Daoy (cell line): ENCODE results near the gene TIE1. TPM values are rescaled to one million over a fixed set of nuclear protein-coding genes. Genes with fewer than 3 reads are reported as not detected.
"Not testable (repeated sequence)": the region's sequence is repeated elsewhere in the genome, so short reads cannot be mapped to it uniquely, and the experiment has no call there.

Experiments
- DNase-seq: peaks from one replicate; pipeline ENCODE4 v3.0.0-alpha.2; 2015; ENCODE audit warnings: low read depth
- total RNA-seq: library from RNA; depleted of rRNA; stranded (reverse); fragments of >200 nt; shearing (Covaris generic); gene quantifications from 2 replicates; pipeline ENCODE4 v1.2.3, GENCODE V29; 2014; rRNA removed

Gene TIE1
- total RNA-seq, 1 experiment from 2014 or later = 50.3 TPM

- no peak for DNase-seq
These were observed 58.9 kb downstream of the TIE1 start for GRCh38 chr1:43359696-43360095.

GRCh38 chr1:43360616-43361015 lies 59.8 kb downstream of the TIE1 start:
- DNase-seq = no peak

- peak; percentile 23 for DNase-seq
These were observed 62.6 kb downstream of the TIE1 start for GRCh38 chr1:43363283-43363934.

GRCh38 chr1:43363935-43364525 lies 63.2 kb downstream of the TIE1 start:
- no peak for DNase-seq

GRCh38 chr1:43365678-43366077 lies 64.9 kb downstream of the TIE1 start:
- no peak for DNase-seq

GRCh38 chr1:43366179-43366578 lies 65.4 kb downstream of the TIE1 start:
- no peak for DNase-seq

GRCh38 chr1:43366601-43367025 lies 65.8 kb downstream of the TIE1 start:
- no peak for DNase-seq

- no peak for DNase-seq
These were observed 66.5 kb downstream of the TIE1 start for GRCh38 chr1:43367026-43367903.

- DNase-seq = peak; percentile 95
These were observed 67.3 kb downstream of the TIE1 start, which contains the start of gene ELOVL1 for GRCh38 chr1:43367904-43368645. Gene ELOVL1, minus strand, starts transcription at chr1:43368011. Its CDS starts 2,402 bp downstream, at chr1:43365609.

GRCh38 chr1:43368646-43369020 lies 67.9 kb downstream of the TIE1 start:
- no peak for DNase-seq

- DNase-seq = not testable (repeated sequence)
These were observed 69.0 kb downstream of the TIE1 start for GRCh38 chr1:43369779-43370178.

- no peak for DNase-seq
These were observed 69.8 kb downstream of the TIE1 start for GRCh38 chr1:43370564-43370963.

- no peak for DNase-seq
These were observed 71.4 kb downstream of the TIE1 start for GRCh38 chr1:43372172-43372571.

Other genes starting within 250 kb of the TIE1 start
- gene EBNA1BP2, start 128.7 kb upstream of the TIE1 start, total RNA-seq = 464 and 610 TPM in 2 replicates
- gene CFAP57, start 128.7 kb upstream of the TIE1 start, total RNA-seq = 0.51 TPM in 1 of 2 replicates, not detected in the other
- not detected in 2 replicates for gene TMEM125, start 31.0 kb upstream of the TIE1 start, total RNA-seq
- gene C1orf210, start 15.4 kb upstream of the TIE1 start, total RNA-seq = not detected in 2 replicates
- gene MPL, start 36.8 kb downstream of the TIE1 start, total RNA-seq = 0.06 and 0.11 TPM in 2 replicates
- gene CDC20, start 58.0 kb downstream of the TIE1 start, total RNA-seq = 331 and 356 TPM in 2 replicates
- gene ELOVL1, start 67.0 kb downstream of the TIE1 start, total RNA-seq = 42.6 and 59.0 TPM in 2 replicates
- 95.8 and 101 TPM in 2 replicates for gene MED8, start 88.8 kb downstream of the TIE1 start, total RNA-seq
- gene SZT2, start 88.9 kb downstream of the TIE1 start, total RNA-seq = 10.6 and 16.7 TPM in 2 replicates
- gene HYI, start 152.9 kb downstream of the TIE1 start, total RNA-seq = 30.3 and 38.7 TPM in 2 replicates
- 21.4 and 29.4 TPM in 2 replicates for gene PTPRF, start 229.9 kb downstream of the TIE1 start, total RNA-seq